MM.1S (cell line): ENCODE results near the gene EXOC3.

Experiments
- CTCF ChIP-seq: fragments of 300-600 bp; sonication (generic); IDR thresholded peaks from 2 replicates; pipeline ENCODE4 v1.5.1; 2016; ENCODE audit warnings: antibody characterized with exemption, low read length, mixed read lengths
- EZH2phosphoT487 ChIP-seq: fragments of 300-600 bp; sonication (generic); IDR thresholded peaks from 2 replicates; pipeline ENCODE4 v1.6.1; 2018; ENCODE audit warnings: antibody characterized with exemption, low read length

GRCh38 chr5:455806-456205 lies 12.8 kb downstream of the EXOC3 start:
- no peak for TF ChIP-seq CTCF
- no peak for TF ChIP-seq EZH2phosphoT487
